ENCODE measurements around the gene VMP1.

Gene VMP1

GRCh38 chr17:59733697-59734096, 26.2 kb downstream of the VMP1 start:
- Histone ChIP-seq H3K4me2 (ENCODE audit: low read depth, low read length, poor library complexity, severe bottlenecking) (no peak overlapping the region), H3K27ac (ENCODE audit: low read depth, low read length) (no peak overlapping the region), H3K79me2 (ENCODE audit: insufficient read depth, low read length) (peaks cover 11% of the 10 kb centered on the region; the same call in 1 of the 2 replicates), H3K9me3 (ENCODE audit: insufficient read depth, low read length) (no peaks in the 10 kb centered on the region), H3K9ac (ENCODE audit: low read length) (no peak overlapping the region), H3F3A (ENCODE audit: insufficient read depth) (peaks cover 8% of the 10 kb centered on the region; the same call in 1 of the 2 replicates), H2AFZ (ENCODE audit: low read depth, low read length, severe bottlenecking) (no peak overlapping the region), H3K4me3 (ENCODE audit: insufficient read depth, low read length, poor library complexity, severe bottlenecking) (no peak overlapping the region), H3K9me2 (replicated peaks; ENCODE audit: insufficient read depth, low read length) (no peaks in the 10 kb centered on the region), H3K36me3 (ENCODE audit: low read length) (peaks cover 1% of the 10 kb centered on the region; the same call in 1 of the 2 replicates), H4K20me1 (ENCODE audit: low read depth, low read length) (no peaks in the 10 kb centered on the region), H3K27me3 (ENCODE audit: low read length) (no peaks in the 10 kb centered on the region)
- TF ChIP-seq CTCF (IDR thresholded peaks at IDR 0.05; ENCODE audit: insufficient read depth, low read length, poor library complexity, severe bottlenecking) (no peak), EZH2phosphoT487 (conservative IDR thresholded peaks at IDR 0.05; ENCODE audit: low read length) (no peak)

DNA sequence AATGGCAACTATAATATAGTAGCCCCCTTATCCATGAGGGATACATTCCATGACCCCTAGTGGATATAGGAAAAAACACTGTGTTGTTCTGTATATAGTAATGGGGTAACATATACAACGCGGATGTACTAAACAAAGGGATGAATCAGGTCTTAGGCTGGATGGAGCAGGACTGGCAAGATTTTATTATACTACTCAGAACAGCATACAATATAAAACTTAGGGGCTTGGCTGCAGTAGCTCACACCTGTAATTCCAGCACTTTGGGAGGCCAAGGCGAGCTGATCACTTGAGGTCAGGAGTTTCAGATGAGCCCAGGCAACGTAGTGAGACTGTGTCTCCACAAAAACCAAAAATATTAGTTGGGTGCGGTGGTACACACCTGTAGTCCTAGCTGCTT, 26.8 kb downstream of the VMP1 start:
- Histone ChIP-seq H3K36me3 (ENCODE audit: low read length) (peaks cover 5% of the 10 kb centered on the region; the same call in 1 of the 2 replicates), H3K9me3 (ENCODE audit: insufficient read depth, low read length) (no peaks in the 10 kb centered on the region), H3F3A (ENCODE audit: insufficient read depth) (peaks cover 10% of the 10 kb centered on the region; the same call in 1 of the 2 replicates), H3K9ac (ENCODE audit: low read length) (no peak overlapping the region), H4K20me1 (ENCODE audit: low read depth, low read length) (no peaks in the 10 kb centered on the region), H3K27me3 (ENCODE audit: low read length) (no peaks in the 10 kb centered on the region), H3K27ac (ENCODE audit: low read depth, low read length) (no peak overlapping the region), H3K4me2 (ENCODE audit: low read depth, low read length, poor library complexity, severe bottlenecking) (no peak overlapping the region), H3K79me2 (ENCODE audit: insufficient read depth, low read length) (peaks cover 7% of the 10 kb centered on the region; the same call in 1 of the 2 replicates), H3K9me2 (replicated peaks; ENCODE audit: insufficient read depth, low read length) (no peaks in the 10 kb centered on the region), H2AFZ (ENCODE audit: low read depth, low read length, severe bottlenecking) (no peak overlapping the region), H3K4me3 (ENCODE audit: insufficient read depth, low read length, poor library complexity, severe bottlenecking) (no peak overlapping the region)
- no peak for TF ChIP-seq CTCF (IDR thresholded peaks at IDR 0.05; ENCODE audit: insufficient read depth, low read length, poor library complexity, severe bottlenecking)
- TF ChIP-seq EZH2phosphoT487 (conservative IDR thresholded peaks at IDR 0.05; ENCODE audit: low read length), result no peak

- H3K27ac ChIP-seq (ENCODE audit: low read depth, low read length), result no peak overlapping the region
- H2AFZ ChIP-seq (ENCODE audit: low read depth, low read length, severe bottlenecking), result no peak overlapping the region
- H3F3A ChIP-seq (ENCODE audit: insufficient read depth), result peaks cover 5% of the 10 kb centered on the region; the same call in 1 of the 2 replicates
- H3K79me2 ChIP-seq (ENCODE audit: insufficient read depth, low read length), result no peaks in the 10 kb centered on the region
- no peak overlapping the region for H3K9ac ChIP-seq (ENCODE audit: low read length)
- H4K20me1 ChIP-seq (ENCODE audit: low read depth, low read length), result no peaks in the 10 kb centered on the region
- no peak overlapping the region for H3K4me3 ChIP-seq (ENCODE audit: insufficient read depth, low read length, poor library complexity, severe bottlenecking)
- TF ChIP-seq EZH2phosphoT487 (conservative IDR thresholded peaks at IDR 0.05; ENCODE audit: low read length), result no peak
- TF ChIP-seq CTCF (IDR thresholded peaks at IDR 0.05; ENCODE audit: insufficient read depth, low read length, poor library complexity, severe bottlenecking), result no peak
- H3K9me2 ChIP-seq (replicated peaks; ENCODE audit: insufficient read depth, low read length), result no peaks in the 10 kb centered on the region
- no peaks in the 10 kb centered on the region for H3K9me3 ChIP-seq (ENCODE audit: insufficient read depth, low read length)
- H3K36me3 ChIP-seq (ENCODE audit: low read length), result peaks cover 5% of the 10 kb centered on the region; the same call in 1 of the 2 replicates
- H3K27me3 ChIP-seq (ENCODE audit: low read length), result no peaks in the 10 kb centered on the region
- H3K4me2 ChIP-seq (ENCODE audit: low read depth, low read length, poor library complexity, severe bottlenecking), result no peak overlapping the region
Observed at GRCh38 chr17:59737324-59737723, 29.9 kb downstream of the VMP1 start.
